Hepatocyte (in vitro differentiated cells): ENCODE measurements around the gene FRY. TPM values are rescaled to one million over a fixed set of nuclear protein-coding genes. Genes with fewer than 3 reads are reported as not detected.

Experiments used
- DNase-seq: peaks from one replicate; pipeline ENCODE4 v3.0.0-alpha.2; 2016; ENCODE audit warnings: low spot score
- H2AFZ ChIP-seq: fragments of 200-600 bp; sonication (generic); 2 replicates; pipeline ENCODE4 v1.6.0; 2016; ENCODE audit warnings: antibody characterized with exemption, mild to moderate bottlenecking
- H3K27ac ChIP-seq: fragments of 200-600 bp; sonication (generic); 2 replicates; pipeline ENCODE4 v1.5.1; 2016; ENCODE audit warnings: mild to moderate bottlenecking
- H3K27me3 ChIP-seq: fragments of 200-600 bp; sonication (generic); 2 replicates; pipeline ENCODE4 v1.6.1; 2016
- H3K36me3 ChIP-seq: fragments of 200-600 bp; sonication (generic); replicated peaks from 2 replicates; pipeline ENCODE4 v1.5.1; 2016; ENCODE audit warnings: low read depth; ENCODE audit not compliant: insufficient read depth
- H3K4me1 ChIP-seq: fragments of 200-600 bp; sonication (generic); 2 replicates; pipeline ENCODE4 v1.5.1; 2016; ENCODE audit warnings: mild to moderate bottlenecking, moderate library complexity; ENCODE audit not compliant: insufficient read depth
- H3K4me2 ChIP-seq: fragments of 200-600 bp; sonication (generic); 2 replicates; pipeline ENCODE4 v1.6.0; 2016
- H3K4me3 ChIP-seq: fragments of 200-600 bp; sonication (generic); 2 replicates; pipeline ENCODE4 v1.5.1; 2016; ENCODE audit warnings: mild to moderate bottlenecking
- H3K79me2 ChIP-seq: fragments of 200-600 bp; sonication (generic); 2 replicates; pipeline ENCODE4 v1.6.0; 2017; ENCODE audit warnings: mild to moderate bottlenecking
- H3K9me2 ChIP-seq: fragments of 200-600 bp; sonication (generic); replicated peaks from 2 replicates; pipeline ENCODE4 v1.6.0; 2017; ENCODE audit warnings: mild to moderate bottlenecking; ENCODE audit not compliant: insufficient read depth
- H3K9me3 ChIP-seq: fragments of 200-600 bp; sonication (generic); 2 replicates; pipeline ENCODE4 v1.5.1; 2016; ENCODE audit warnings: low read depth, mild to moderate bottlenecking
- H4K20me1 ChIP-seq: fragments of 200-600 bp; sonication (generic); 2 replicates; pipeline ENCODE4 v1.6.0; 2016; ENCODE audit warnings: mild to moderate bottlenecking; ENCODE audit not compliant: insufficient read depth, poor library complexity, severe bottlenecking
- EZH2 ChIP-seq: fragments of 200-600 bp; sonication (generic); IDR thresholded peaks from 2 replicates; pipeline ENCODE4 v1.6.1; 2016; ENCODE audit warnings: antibody characterized with exemption, mild to moderate bottlenecking, borderline replicate concordance
- EZH2phosphoT487 ChIP-seq: fragments of 200-600 bp; sonication (generic); IDR thresholded peaks from one replicate; pipeline ENCODE4 v1.6.1; 2018; ENCODE audit warnings: antibody characterized with exemption, mild to moderate bottlenecking, low read depth, moderate library complexity; ENCODE audit not compliant: unreplicated experiment, severe bottlenecking
- WGBS: methylation state at CpG from one replicate; pipeline ENCODE4 v1.1.6; 2016; ENCODE audit warnings: low lambda C conversion rate; ENCODE audit errors: missing lambda C conversion rate; 5-methylcytosine and 5-hydroxymethylcytosine counted together
- polyA plus RNA-seq: library from polyadenylated mRNA; unstranded; fragments of >200 nt; fragmentation: Nextera tagmentation; extraction: Ambion mirVana; gene quantifications from 2 replicates; pipeline ENCODE4 v1.2.1, GENCODE V29; 2016
- total RNA-seq: library from RNA; depleted of rRNA; stranded (reverse); fragments of >200 nt; gene quantifications from 2 replicates; pipeline ENCODE4 v1.2.3, GENCODE V29; 2014
- TF ChIP-seq, protein P1 (sequence below): fragments of 200-600 bp; sonication (generic); IDR thresholded peaks from 2 replicates; pipeline ENCODE4 v1.5.1; 2016; ENCODE audit warnings: antibody characterized with exemption, mild to moderate bottlenecking; ENCODE audit not compliant: poor library complexity

The FRY gene
- total and polyA plus RNA-seq, 2 experiments from 2014 or later, result 2.4 to 3.7 TPM

DNA sequence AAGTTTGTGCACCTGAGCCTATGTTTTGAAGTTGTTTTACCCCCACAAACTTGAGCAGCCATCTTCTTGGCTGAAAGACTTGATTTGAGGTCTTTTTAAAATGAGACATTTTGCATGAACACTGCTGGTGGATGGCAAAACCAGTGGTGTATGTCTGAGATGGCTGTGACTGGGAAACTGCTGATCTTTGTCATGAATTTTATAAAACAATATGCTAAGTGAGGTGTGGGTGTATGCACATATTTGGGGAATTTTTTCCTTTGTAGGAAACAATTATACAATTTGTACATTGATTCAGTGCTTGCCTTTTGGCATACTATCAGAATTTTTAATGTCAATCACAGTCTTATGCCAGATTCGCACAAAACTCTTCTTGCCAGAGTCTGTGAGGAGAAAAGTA lies 231.0 kb downstream of the FRY start:
- no peak overlapping the region for H2AFZ ChIP-seq
- no peaks in the 10 kb centered on the region for H3K9me2 ChIP-seq
- TF ChIP-seq EZH2 (no peak), EZH2phosphoT487 (no peak)
- TF ChIP-seq, protein P1, sequence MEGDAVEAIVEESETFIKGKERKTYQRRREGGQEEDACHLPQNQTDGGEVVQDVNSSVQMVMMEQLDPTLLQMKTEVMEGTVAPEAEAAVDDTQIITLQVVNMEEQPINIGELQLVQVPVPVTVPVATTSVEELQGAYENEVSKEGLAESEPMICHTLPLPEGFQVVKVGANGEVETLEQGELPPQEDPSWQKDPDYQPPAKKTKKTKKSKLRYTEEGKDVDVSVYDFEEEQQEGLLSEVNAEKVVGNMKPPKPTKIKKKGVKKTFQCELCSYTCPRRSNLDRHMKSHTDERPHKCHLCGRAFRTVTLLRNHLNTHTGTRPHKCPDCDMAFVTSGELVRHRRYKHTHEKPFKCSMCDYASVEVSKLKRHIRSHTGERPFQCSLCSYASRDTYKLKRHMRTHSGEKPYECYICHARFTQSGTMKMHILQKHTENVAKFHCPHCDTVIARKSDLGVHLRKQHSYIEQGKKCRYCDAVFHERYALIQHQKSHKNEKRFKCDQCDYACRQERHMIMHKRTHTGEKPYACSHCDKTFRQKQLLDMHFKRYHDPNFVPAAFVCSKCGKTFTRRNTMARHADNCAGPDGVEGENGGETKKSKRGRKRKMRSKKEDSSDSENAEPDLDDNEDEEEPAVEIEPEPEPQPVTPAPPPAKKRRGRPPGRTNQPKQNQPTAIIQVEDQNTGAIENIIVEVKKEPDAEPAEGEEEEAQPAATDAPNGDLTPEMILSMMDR, result no peak
- no peak overlapping the region for H3K4me2 ChIP-seq
- no peaks in the 10 kb centered on the region for H3K36me3 ChIP-seq
- H3K27me3 ChIP-seq, result no peaks in the 10 kb centered on the region
- no peak for DNase-seq
- WGBS, result 93% methylated on average over 1 of the region's 1 CpG
- H3K27ac ChIP-seq, result no peak overlapping the region
- no peaks in the 10 kb centered on the region for H3K9me3 ChIP-seq
- no peaks in the 10 kb centered on the region for H3K79me2 ChIP-seq
- H4K20me1 ChIP-seq, result no peaks in the 10 kb centered on the region
- H3K4me1 ChIP-seq, result peaks cover 7% of the 10 kb centered on the region
- no peak overlapping the region for H3K4me3 ChIP-seq

DNA sequence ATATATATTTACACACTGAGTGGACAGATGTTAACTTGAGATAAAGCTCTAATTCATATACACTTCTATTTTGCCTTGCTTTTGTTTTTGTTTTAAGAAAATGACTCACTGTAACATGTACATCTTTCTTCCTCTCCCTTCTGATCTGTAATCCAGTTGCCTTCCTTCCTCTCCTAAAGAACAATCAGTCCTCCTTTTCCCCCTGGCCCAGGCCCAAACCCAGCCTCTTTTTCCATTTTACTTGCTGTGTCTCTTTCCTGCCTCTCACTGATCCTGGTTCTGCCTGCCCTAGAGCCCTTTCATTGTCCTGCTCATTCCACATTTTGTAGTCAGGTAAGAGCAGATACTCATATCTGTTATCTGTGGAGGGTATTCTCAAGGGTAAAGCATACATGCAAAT lies 232.8 kb downstream of the FRY start:
- Histone ChIP-seq H3K9me2 (no peaks in the 10 kb centered on the region), H3K27me3 (no peaks in the 10 kb centered on the region), H3K4me3 (no peak overlapping the region), H3K36me3 (no peaks in the 10 kb centered on the region), H2AFZ (no peak overlapping the region), H3K79me2 (no peaks in the 10 kb centered on the region), H3K27ac (no peak overlapping the region), H4K20me1 (no peaks in the 10 kb centered on the region), H3K4me2 (no peak overlapping the region), H3K4me1 (peaks cover 7% of the 10 kb centered on the region), H3K9me3 (no peaks in the 10 kb centered on the region)
- DNase-seq, result no peak
- TF ChIP-seq EZH2, result no peak
- TF ChIP-seq, protein P1, result no peak
- TF ChIP-seq EZH2phosphoT487, result no peak

DNA sequence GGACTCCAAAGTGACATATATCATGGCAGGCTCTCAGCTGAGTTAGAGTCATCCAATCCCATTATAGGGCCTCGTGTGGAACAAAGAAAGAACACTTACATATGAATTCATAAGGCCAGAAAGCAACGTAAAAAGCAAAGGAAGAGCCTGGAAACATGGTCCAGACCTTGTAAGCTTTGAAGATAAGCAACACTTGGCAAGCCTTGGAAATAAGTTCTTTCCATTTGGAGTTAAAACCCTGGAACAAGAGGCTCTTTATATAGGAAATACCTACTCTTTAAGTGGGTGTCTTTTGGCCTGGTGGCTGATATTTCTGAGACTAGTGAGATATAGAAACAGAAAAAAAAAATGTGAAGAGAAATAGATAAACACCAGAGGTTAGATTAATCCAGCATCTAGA lies 234.2 kb downstream of the FRY start:
- no peak for DNase-seq

More for the DNA sequence above, 234.2 kb downstream of the FRY start:
- H2AFZ ChIP-seq, result no peak overlapping the region
- H3K4me2 ChIP-seq, result no peak overlapping the region
- no peaks in the 10 kb centered on the region for H3K27me3 ChIP-seq
- peaks cover 4% of the 10 kb centered on the region for H3K4me1 ChIP-seq
- no peaks in the 10 kb centered on the region for H3K79me2 ChIP-seq
- no peaks in the 10 kb centered on the region for H3K9me3 ChIP-seq
- H3K36me3 ChIP-seq, result no peaks in the 10 kb centered on the region
- no peaks in the 10 kb centered on the region for H4K20me1 ChIP-seq
- no peak overlapping the region for H3K4me3 ChIP-seq
- no peak for TF ChIP-seq EZH2phosphoT487
- TF ChIP-seq EZH2, result no peak
- TF ChIP-seq, protein P1, result no peak
- WGBS, result 73% methylated on average over 2 of the region's 2 CpGs
- H3K27ac ChIP-seq, result no peak overlapping the region
- no peaks in the 10 kb centered on the region for H3K9me2 ChIP-seq
